ENCODE data around the gene UBE2F. TPM values are rescaled to one million over a fixed set of nuclear protein-coding genes. Genes with fewer than 3 reads are reported as not detected.

Gene UBE2F
- total RNA-seq, 2 donors from 2014 or later = 45.2 to 73.2 TPM

- H3K36me3 ChIP-seq = no peaks in the 10 kb centered on the region
- no peak overlapping the region for H3K27ac ChIP-seq
- DNase-seq (ENCODE audit: low spot score) = no peak
- peaks cover 4% of the 10 kb centered on the region for H3K4me1 ChIP-seq (replicated peaks)
- no peaks in the 10 kb centered on the region for H3K9me3 ChIP-seq
- TF ChIP-seq POLR2AphosphoS5 (IDR thresholded peaks at IDR 0.05) = no peak
- no peak for TF ChIP-seq POLR2A (IDR thresholded peaks at IDR 0.05)
- no peak for TF ChIP-seq CTCF (IDR thresholded peaks at IDR 0.05)
- no peak overlapping the region for H3K4me3 ChIP-seq
- H3K27me3 ChIP-seq (replicated peaks; ENCODE audit: insufficient read depth) = no peaks in the 10 kb centered on the region
- 70% methylated on average over 3 of the region's 3 CpGs for WGBS
- intact Hi-C loops (cut with DNase I) = no loop called here
Observed at GRCh38 chr2:238059505-238059904, 92.7 kb downstream of the UBE2F start.

- Histone ChIP-seq H3K27me3 (replicated peaks; ENCODE audit: insufficient read depth) (no peaks in the 10 kb centered on the region), H3K4me1 (replicated peaks) (peaks cover 4% of the 10 kb centered on the region), H3K27ac (peak overlapping the region; percentile 86), H3K36me3 (no peaks in the 10 kb centered on the region), H3K9me3 (no peaks in the 10 kb centered on the region), H3K4me3 (peak overlapping the region; percentile 88 to 92)
- intact Hi-C loops (cut with DNase I) = loop anchor here (5.0 kb wide), 2 partner anchors 138 to 203 kb away; partner anchors contain the start of gene RAMP1
- TF ChIP-seq POLR2A (IDR thresholded peaks at IDR 0.05) (no peak), CTCF (IDR thresholded peaks at IDR 0.05) (no peak)
- WGBS = 4% methylated on average over 18 of the region's 18 CpGs
- no peak for DNase-seq (ENCODE audit: low spot score)
Observed at GRCh38 chr2:238060096-238060541, 93.3 kb downstream of the UBE2F start.

- WGBS = under 1% methylated on average over 64 of the region's 98 CpGs
- intact Hi-C loops (cut with DNase I) = loop anchor here (5.0 kb wide), 2 partner anchors 138 to 203 kb away; partner anchors contain the start of gene RAMP1
- H3K4me3 ChIP-seq = peak within 1 kb of the TSS; percentile 88 to 92
- DNase-seq (ENCODE audit: low spot score) = peak; percentile 96
- H3K27me3 ChIP-seq (replicated peaks; ENCODE audit: insufficient read depth) = no peaks in the 10 kb centered on the region
- H3K27ac ChIP-seq = peak within 1 kb of the TSS; percentile 86
- H3K9me3 ChIP-seq = no peaks in the 10 kb centered on the region
- TF ChIP-seq CTCF (IDR thresholded peaks at IDR 0.05) (peak in 1 of 4 experiments; percentile 39), POLR2A (IDR thresholded peaks at IDR 0.05) (peak; percentile 73), POLR2AphosphoS5 (IDR thresholded peaks at IDR 0.05) (peak; percentile 95)
- H3K36me3 ChIP-seq = no peaks in the 10 kb centered on the region
- peaks cover 4% of the 10 kb centered on the region for H3K4me1 ChIP-seq (replicated peaks)
Observed at GRCh38 chr2:238060542-238061314, 93.9 kb downstream of the UBE2F start, which contains the start of gene SCLY. TSS of gene SCLY (plus strand) at chr2:238061001. CDS start at chr2:238061055, 54 bp downstream.

- peaks cover 0 to 4% of the 10 kb centered on the region in 2 donors for H3K36me3 ChIP-seq
- 3% methylated on average over 27 of the region's 29 CpGs for WGBS
- peak overlapping the region; percentile 88 to 92 for H3K4me3 ChIP-seq
- H3K9me3 ChIP-seq = no peaks in the 10 kb centered on the region
- TF ChIP-seq POLR2A (IDR thresholded peaks at IDR 0.05) (no peak), POLR2AphosphoS5 (IDR thresholded peaks at IDR 0.05) (no peak), CTCF (IDR thresholded peaks at IDR 0.05) (no peak)
- peaks cover 4% of the 10 kb centered on the region for H3K4me1 ChIP-seq (replicated peaks)
- peak; percentile 18 for DNase-seq (ENCODE audit: low spot score)
- intact Hi-C loops (cut with DNase I) = loop anchor here (5.0 kb wide), 2 partner anchors 139 to 204 kb away; partner anchors contain the start of gene RAMP1
- H3K27ac ChIP-seq = peak overlapping the region; percentile 67 to 73
- H3K27me3 ChIP-seq (replicated peaks; ENCODE audit: insufficient read depth) = no peaks in the 10 kb centered on the region
Observed at GRCh38 chr2:238061315-238062202, 94.7 kb downstream of the UBE2F start.
